ENCODE measurements around the gene GSK3B. TPM values are rescaled to one million over a fixed set of nuclear protein-coding genes. Genes with fewer than 3 reads are reported as not detected.

GSK3B gene
- total RNA-seq, 1 donor from 2014 or later, result 138 TPM

- H3K9me3 Mint-ChIP-seq (ENCODE audit: unreplicated experiment), result no peaks in the 10 kb centered on the region
- peaks cover 3% of the 10 kb centered on the region for H3K36me3 Mint-ChIP-seq (ENCODE audit: unreplicated experiment)
- DNase-seq, result no peak
- no peak overlapping the region for H3K4me3 Mint-ChIP-seq (ENCODE audit: unreplicated experiment)
- H3K4me1 Mint-ChIP-seq (ENCODE audit: low read depth, unreplicated experiment), result no peaks in the 10 kb centered on the region
- no peak overlapping the region for H3K27ac Mint-ChIP-seq (ENCODE audit: unreplicated experiment)
- no peaks in the 10 kb centered on the region for H3K27me3 Mint-ChIP-seq (ENCODE audit: unreplicated experiment)
- TF ChIP-seq, protein P1, sequence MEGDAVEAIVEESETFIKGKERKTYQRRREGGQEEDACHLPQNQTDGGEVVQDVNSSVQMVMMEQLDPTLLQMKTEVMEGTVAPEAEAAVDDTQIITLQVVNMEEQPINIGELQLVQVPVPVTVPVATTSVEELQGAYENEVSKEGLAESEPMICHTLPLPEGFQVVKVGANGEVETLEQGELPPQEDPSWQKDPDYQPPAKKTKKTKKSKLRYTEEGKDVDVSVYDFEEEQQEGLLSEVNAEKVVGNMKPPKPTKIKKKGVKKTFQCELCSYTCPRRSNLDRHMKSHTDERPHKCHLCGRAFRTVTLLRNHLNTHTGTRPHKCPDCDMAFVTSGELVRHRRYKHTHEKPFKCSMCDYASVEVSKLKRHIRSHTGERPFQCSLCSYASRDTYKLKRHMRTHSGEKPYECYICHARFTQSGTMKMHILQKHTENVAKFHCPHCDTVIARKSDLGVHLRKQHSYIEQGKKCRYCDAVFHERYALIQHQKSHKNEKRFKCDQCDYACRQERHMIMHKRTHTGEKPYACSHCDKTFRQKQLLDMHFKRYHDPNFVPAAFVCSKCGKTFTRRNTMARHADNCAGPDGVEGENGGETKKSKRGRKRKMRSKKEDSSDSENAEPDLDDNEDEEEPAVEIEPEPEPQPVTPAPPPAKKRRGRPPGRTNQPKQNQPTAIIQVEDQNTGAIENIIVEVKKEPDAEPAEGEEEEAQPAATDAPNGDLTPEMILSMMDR (IDR thresholded peaks at IDR 0.05; ENCODE audit: partially characterized antibody, unreplicated experiment), result no peak
Measured at GRCh38 chr3:119800844-119801243, 293.4 kb downstream of the GSK3B start.

DNA sequence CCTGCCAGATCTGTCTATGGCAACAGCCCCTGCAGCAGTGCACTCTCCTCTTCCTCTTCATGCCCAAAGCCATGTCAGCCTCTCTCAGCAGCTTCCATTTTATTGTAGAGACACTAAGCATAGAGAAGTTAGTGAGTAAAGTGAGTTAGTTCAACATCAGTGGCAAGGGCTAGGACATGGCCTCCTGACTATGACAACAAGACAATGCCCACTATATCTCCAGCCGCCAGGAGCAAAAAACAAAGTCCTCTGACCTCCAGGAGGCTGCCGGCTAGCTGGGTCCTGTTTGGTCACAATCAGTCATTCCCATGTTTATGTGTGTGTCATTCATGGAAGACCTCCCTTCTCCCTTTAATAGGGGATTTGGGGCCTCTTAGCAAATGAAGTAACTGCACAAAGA is 297.5 kb downstream of the GSK3B start:
- H3K27ac Mint-ChIP-seq (ENCODE audit: unreplicated experiment), result no peak overlapping the region
- TF ChIP-seq, protein P1 (IDR thresholded peaks at IDR 0.05; ENCODE audit: partially characterized antibody, unreplicated experiment), result no peak
- DNase-seq, result no peak
- peaks cover 5% of the 10 kb centered on the region for H3K27me3 Mint-ChIP-seq (ENCODE audit: unreplicated experiment)
- H3K9me3 Mint-ChIP-seq (ENCODE audit: unreplicated experiment), result no peaks in the 10 kb centered on the region
- no peaks in the 10 kb centered on the region for H3K4me1 Mint-ChIP-seq (ENCODE audit: low read depth, unreplicated experiment)
- no peak overlapping the region for H3K4me3 Mint-ChIP-seq (ENCODE audit: unreplicated experiment)
- peaks cover 3% of the 10 kb centered on the region for H3K36me3 Mint-ChIP-seq (ENCODE audit: unreplicated experiment)

DNA sequence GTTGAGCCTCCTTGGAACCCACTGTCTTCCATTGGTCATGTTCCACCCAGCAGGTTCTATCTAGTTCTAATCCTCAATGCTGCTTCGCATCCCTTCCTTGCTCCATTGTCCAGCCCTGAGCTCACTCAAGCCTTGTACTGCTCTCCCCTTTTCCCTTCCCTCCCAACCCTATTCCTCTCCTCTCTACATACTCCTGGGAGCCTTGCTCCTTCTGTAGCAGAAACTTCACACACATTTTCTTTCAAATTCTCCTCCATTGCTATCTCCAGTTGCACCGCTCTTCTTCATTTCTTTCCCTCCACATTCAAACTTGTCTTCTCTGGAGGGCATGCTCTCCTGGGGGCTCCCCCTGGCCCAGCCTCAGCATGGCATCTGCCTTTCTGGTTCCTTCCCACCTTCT is 297.9 kb downstream of the GSK3B start:
- H3K4me1 Mint-ChIP-seq (ENCODE audit: low read depth, unreplicated experiment), result no peaks in the 10 kb centered on the region
- peaks cover 3% of the 10 kb centered on the region for H3K36me3 Mint-ChIP-seq (ENCODE audit: unreplicated experiment)
- DNase-seq, result no peak
- H3K9me3 Mint-ChIP-seq (ENCODE audit: unreplicated experiment), result no peaks in the 10 kb centered on the region
- no peak overlapping the region for H3K27ac Mint-ChIP-seq (ENCODE audit: unreplicated experiment)
- peaks cover 5% of the 10 kb centered on the region for H3K27me3 Mint-ChIP-seq (ENCODE audit: unreplicated experiment)
- H3K4me3 Mint-ChIP-seq (ENCODE audit: unreplicated experiment), result no peak overlapping the region
- TF ChIP-seq, protein P1 (IDR thresholded peaks at IDR 0.05; ENCODE audit: partially characterized antibody, unreplicated experiment), result no peak

DNA sequence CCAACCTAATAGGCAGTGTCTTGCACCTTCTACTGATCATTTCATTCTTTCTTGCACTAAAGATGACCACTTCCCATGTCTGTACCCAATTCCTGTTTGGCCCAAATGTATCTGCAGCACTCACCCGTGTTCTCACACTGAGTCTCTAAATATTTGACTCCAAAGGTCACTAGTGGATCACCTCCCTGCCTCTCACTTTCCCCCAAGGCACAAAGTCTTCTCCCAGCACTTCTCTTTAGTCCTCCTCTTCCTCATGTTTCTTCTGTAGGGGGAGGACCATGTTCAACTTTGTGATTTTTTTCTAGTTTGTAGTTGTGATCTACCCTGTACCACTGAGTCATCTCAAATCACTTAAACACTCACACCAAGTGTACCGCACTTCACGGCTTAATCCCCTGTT is 298.4 kb downstream of the GSK3B start:
- H3K36me3 Mint-ChIP-seq (ENCODE audit: unreplicated experiment), result peaks cover 3% of the 10 kb centered on the region
- no peak for DNase-seq
- H3K27ac Mint-ChIP-seq (ENCODE audit: unreplicated experiment), result no peak overlapping the region
- H3K4me3 Mint-ChIP-seq (ENCODE audit: unreplicated experiment), result no peak overlapping the region
- peaks cover 5% of the 10 kb centered on the region for H3K27me3 Mint-ChIP-seq (ENCODE audit: unreplicated experiment)
- no peaks in the 10 kb centered on the region for H3K4me1 Mint-ChIP-seq (ENCODE audit: low read depth, unreplicated experiment)
- H3K9me3 Mint-ChIP-seq (ENCODE audit: unreplicated experiment), result no peaks in the 10 kb centered on the region
- TF ChIP-seq, protein P1 (IDR thresholded peaks at IDR 0.05; ENCODE audit: partially characterized antibody, unreplicated experiment), result no peak

DNA sequence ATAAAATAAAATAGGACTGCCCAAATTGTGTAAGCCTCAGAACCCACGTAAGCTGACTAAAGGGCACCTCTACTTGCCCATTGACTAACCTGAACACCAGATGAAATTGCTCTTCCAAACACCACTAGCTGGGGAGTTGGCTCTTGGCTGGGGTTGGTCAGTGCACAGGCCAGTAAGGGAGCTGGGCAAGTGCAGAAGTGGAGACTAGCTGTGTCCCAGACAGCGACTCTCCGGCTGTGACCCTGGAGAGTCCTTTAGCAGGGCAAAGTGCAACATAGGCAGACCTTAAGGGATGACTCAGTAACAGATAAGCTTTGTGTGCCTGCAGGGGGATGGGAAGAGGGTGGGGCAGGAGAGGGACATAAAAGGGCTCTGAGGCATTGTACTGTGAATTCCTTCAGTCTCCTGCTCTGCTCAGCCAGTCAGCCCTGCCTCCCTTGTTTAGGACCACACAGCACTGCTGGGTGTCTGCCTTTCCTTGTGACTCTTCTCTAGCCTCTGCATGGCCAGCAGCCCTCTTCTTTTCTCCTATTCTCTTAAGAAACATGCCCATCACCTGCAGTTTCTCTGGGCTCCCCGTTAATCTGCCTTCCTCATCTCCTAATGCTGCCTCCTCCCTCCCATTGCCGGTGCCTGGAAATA is 299.2 kb downstream of the GSK3B start:
- Mint-ChIP-seq H3K4me3 (ENCODE audit: unreplicated experiment) (no peak overlapping the region), H3K4me1 (ENCODE audit: low read depth, unreplicated experiment) (no peaks in the 10 kb centered on the region), H3K9me3 (ENCODE audit: unreplicated experiment) (no peaks in the 10 kb centered on the region)

More for the DNA sequence above, 299.2 kb downstream of the GSK3B start:
- DNase-seq, result no peak
- H3K27me3 Mint-ChIP-seq (ENCODE audit: unreplicated experiment), result peaks cover 5% of the 10 kb centered on the region
- no peak overlapping the region for H3K27ac Mint-ChIP-seq (ENCODE audit: unreplicated experiment)
- peaks cover 3% of the 10 kb centered on the region for H3K36me3 Mint-ChIP-seq (ENCODE audit: unreplicated experiment)
- TF ChIP-seq, protein P1 (IDR thresholded peaks at IDR 0.05; ENCODE audit: partially characterized antibody, unreplicated experiment), result no peak

All from glutamatergic neuron (in vitro differentiated cells).